GM12864 (cell line): ENCODE measurements around the gene KDM4C.

Experiments
- DNase-seq: peaks from one replicate; pipeline ENCODE4 v3.0.0-alpha.2; 2011; ENCODE audit warnings: low read depth
- H3K4me3 ChIP-seq: 2 replicates; pipeline ENCODE4 v1.5.1; 2011; ENCODE audit warnings: mild to moderate bottlenecking, low read depth, low read length, control low read depth
- CTCF ChIP-seq: IDR thresholded peaks from 2 replicates; pipeline ENCODE4 v1.5.1; 2011; ENCODE audit warnings: low read depth, mild to moderate bottlenecking, moderate library complexity, low read length, control low read depth, inconsistent platforms; ENCODE audit errors: missing control alignments

The KDM4C gene

GRCh38 chr9:6819529-6819928, 61.8 kb downstream of the KDM4C start:
- no peak for DNase-seq
- no peak overlapping the region for H3K4me3 ChIP-seq
- no peak for TF ChIP-seq CTCF

- DNase-seq: no peak
- TF ChIP-seq CTCF: no peak
- H3K4me3 ChIP-seq: no peak overlapping the region
Measured at GRCh38 chr9:6822696-6823095, 64.9 kb downstream of the KDM4C start.

- peak; percentile 37 for TF ChIP-seq CTCF
- no peak overlapping the region for H3K4me3 ChIP-seq
- DNase-seq: no peak
Measured at GRCh38 chr9:6827439-6828145, 69.8 kb downstream of the KDM4C start.

- no peak for DNase-seq
- no peak for TF ChIP-seq CTCF
- no peak overlapping the region for H3K4me3 ChIP-seq
Measured at GRCh38 chr9:6829027-6829426, 71.3 kb downstream of the KDM4C start.

GRCh38 chr9:6829536-6829935, 71.8 kb downstream of the KDM4C start:
- no peak for TF ChIP-seq CTCF
- no peak overlapping the region for H3K4me3 ChIP-seq
- DNase-seq: no peak

- H3K4me3 ChIP-seq: no peak overlapping the region
- no peak for TF ChIP-seq CTCF
- no peak for DNase-seq
Measured at GRCh38 chr9:6833518-6834192, 75.9 kb downstream of the KDM4C start.

GRCh38 chr9:6834306-6834705, 76.5 kb downstream of the KDM4C start:
- DNase-seq: no peak
- H3K4me3 ChIP-seq: no peak overlapping the region
- no peak for TF ChIP-seq CTCF
